GM12878 (cell line): ENCODE results near the gene IL36A. TPM values are rescaled to one million over a fixed set of nuclear protein-coding genes. Genes with fewer than 3 reads are reported as not detected.
A peak's percentile ranks its signal among the peaks of the same experiment; 100 is the strongest.

ENCODE experiments used
- ATAC-seq: fragments of 200-7000 bp; cut with Tn5 transposase; 3 replicates; pipeline ENCODE4 v1.9.1; 2020; ENCODE audit warnings: mild to moderate bottlenecking, moderate library complexity
- Bru-seq: library from RNA; stranded (reverse); fragments of 400-500 nt; gene quantifications from one replicate; lab custom pipeline; 2021; lab: Mats Ljungman, UMichigan
- BruChase-seq, 2 experiments: library from RNA; stranded (reverse); fragments of 400-500 nt; gene quantifications; one replicate each; lab custom pipeline; 2021; lab: Mats Ljungman, UMichigan
- BruUV-seq: library from RNA; stranded (reverse); fragments of 400-500 nt; replicated peaks from 2 replicates; lab custom pipeline; 2021; lab: Mats Ljungman, UMichigan
- CTCF ChIA-PET: fragments of 300-600 bp; sonication (Branson Sonifier 250); formaldehyde crosslinking; extraction: SDS; loops from one replicate; lab custom pipeline; 2021; ENCODE audit warnings: inconsistent platforms; lab: Yijun Ruan, JAX
- POLR2A ChIA-PET: fragments of 350-600 bp; formaldehyde crosslinking; extraction: SDS; loops from one replicate; lab custom pipeline; 2021; ENCODE audit warnings: inconsistent platforms; lab: Charles Lee
- RAD21 ChIA-PET: fragments of 300-600 bp; sonication (Branson Sonifier 250); formaldehyde crosslinking; loops from one replicate; lab custom pipeline; 2023; ENCODE audit warnings: antibody characterized with exemption; ENCODE audit not compliant: unreplicated experiment; lab: Charles Lee
- SMC1A ChIA-PET: fragments of 300-600 bp; sonication (Branson Sonifier 250); formaldehyde crosslinking; loops from one replicate; lab custom pipeline; 2023; ENCODE audit not compliant: unreplicated experiment, uncharacterized antibody; lab: Charles Lee
- DNase-seq: peaks from one replicate; pipeline ENCODE4 v3.0.0-alpha.2; 2011; ENCODE audit warnings: low read depth, low spot score
- FAIRE-seq: peaks from 3 replicates; lab custom pipeline; 2011; peaks lifted over from hg19 to GRCh38; lab: Jason Lieb, UNC
- H2AFZ ChIP-seq: 2 replicates; pipeline ENCODE4 v1.6.0; 2011; ENCODE audit warnings: low read depth, low read length, control low read depth; ENCODE audit not compliant: control insufficient read depth
- H3K27ac ChIP-seq: 2 replicates; pipeline ENCODE4 v1.5.1; 2011; ENCODE audit warnings: control low read depth; ENCODE audit not compliant: control insufficient read depth, insufficient read depth
- H3K27me3 ChIP-seq, 2 experiments: replicated peaks in 1 of 2; 2 replicates each; pipeline versions ENCODE4 v1.6.0 to v1.6.1; 2011; ENCODE audit warnings: low read length in 1 of 2; ENCODE audit not compliant: control insufficient read depth in 2 of 2, insufficient read depth in 2 of 2
- H3K36me3 ChIP-seq, 2 experiments: 2 replicates each; pipeline ENCODE4 v1.5.1; 2011; ENCODE audit warnings: low read length in 1 of 2; ENCODE audit not compliant: control insufficient read depth in 2 of 2, insufficient read depth in 2 of 2
- H3K4me1 ChIP-seq: 2 replicates; pipeline ENCODE4 v1.6.1; 2011; ENCODE audit warnings: mild to moderate bottlenecking, low read length, moderate library complexity, mixed read lengths; ENCODE audit not compliant: control insufficient read depth, insufficient read depth
- H3K4me2 ChIP-seq: 2 replicates; pipeline ENCODE4 v1.6.0; 2011; ENCODE audit warnings: control low read depth; ENCODE audit not compliant: control insufficient read depth, insufficient read depth
- H3K4me3 ChIP-seq: fragments of 200-600 bp; sonication (generic); 2 replicates; pipeline ENCODE4 v1.5.1; 2016
- H3K79me2 ChIP-seq: 2 replicates; pipeline ENCODE4 v1.6.0; 2011; ENCODE audit warnings: low read length; ENCODE audit not compliant: control insufficient read depth, insufficient read depth
- H3K9ac ChIP-seq: 2 replicates; pipeline ENCODE4 v1.8.0; 2011; ENCODE audit warnings: low read length, control low read depth, mixed read lengths; ENCODE audit not compliant: control insufficient read depth, insufficient read depth
- H3K9me3 ChIP-seq: replicated peaks from 3 replicates; pipeline ENCODE4 v1.5.1; 2011; ENCODE audit warnings: mild to moderate bottlenecking, low read length; ENCODE audit not compliant: control insufficient read depth, insufficient read depth
- H4K20me1 ChIP-seq: 2 replicates; pipeline ENCODE4 v1.6.0; 2011; ENCODE audit not compliant: control insufficient read depth, insufficient read depth
- ATF3 ChIP-seq: IDR thresholded peaks from 2 replicates; pipeline ENCODE4 v1.6.1; 2011; ENCODE audit warnings: low read depth, mild to moderate bottlenecking, low read length, moderate library complexity, borderline replicate concordance; ENCODE audit errors: extremely low read depth
- CREM ChIP-seq: IDR thresholded peaks from 2 replicates; pipeline ENCODE4 v1.6.1; 2014; ENCODE audit warnings: antibody characterized with exemption, low read depth
- GABPA ChIP-seq: IDR thresholded peaks from 2 replicates; pipeline ENCODE4 v1.6.1; 2014; ENCODE audit warnings: antibody characterized with exemption, low read depth, mild to moderate bottlenecking, inconsistent platforms
- GATAD2B ChIP-seq: fragments of 450-650 bp; conservative IDR thresholded peaks from 2 replicates; pipeline ENCODE4 v1.6.1; 2017; ENCODE audit warnings: low read depth, mild to moderate bottlenecking, moderate library complexity
- HCFC1 ChIP-seq: fragments of 150-350 bp; IDR thresholded peaks from 2 replicates; pipeline ENCODE4 v1.6.1; 2014; ENCODE audit warnings: low read length
- IKZF1 ChIP-seq: fragments of 450-650 bp; conservative IDR thresholded peaks from 2 replicates; pipeline ENCODE4 v1.6.1; 2017; ENCODE audit warnings: antibody characterized with exemption, mild to moderate bottlenecking
- MTA2 ChIP-seq: fragments of 450-650 bp; IDR thresholded peaks from 2 replicates; pipeline ENCODE4 v1.6.1; 2016; ENCODE audit warnings: low read depth, mild to moderate bottlenecking, moderate library complexity
- MYB ChIP-seq: fragments of 150-350 bp; IDR thresholded peaks from 2 replicates; pipeline ENCODE4 v1.6.1; 2014; ENCODE audit warnings: mild to moderate bottlenecking, low read depth, low read length, borderline replicate concordance
- NR2F1 ChIP-seq: fragments of 450-650 bp; conservative IDR thresholded peaks from 2 replicates; pipeline ENCODE4 v1.6.1; 2017; ENCODE audit warnings: mild to moderate bottlenecking
- PAX5 ChIP-seq: IDR thresholded peaks from 2 replicates; pipeline ENCODE4 v1.6.1; 2011; ENCODE audit warnings: low read depth, low read length, borderline replicate concordance
- PAX8 ChIP-seq: fragments of 450-650 bp; IDR thresholded peaks from 2 replicates; pipeline ENCODE4 v1.6.1; 2017; ENCODE audit warnings: mild to moderate bottlenecking, moderate library complexity
- WRNIP1 ChIP-seq: IDR thresholded peaks from 2 replicates; pipeline ENCODE4 v1.6.1; 2011; ENCODE audit warnings: low read depth, low read length, improper control_type of control experiment, borderline replicate concordance
- WGBS: methylation state at CpG from one replicate; pipeline ENCODE4 v1.1.6; 2016; ENCODE audit warnings: low lambda C conversion rate; ENCODE audit not compliant: insufficient replicate concordance, insufficient coverage; ENCODE audit errors: missing lambda C conversion rate; 5-methylcytosine and 5-hydroxymethylcytosine counted together
- in situ Hi-C: fragments of 300-500 bp; cut with MboI; formaldehyde crosslinking; loops from 9 replicates; pipeline ENCODE4 v1.14.3; 2018; ENCODE audit warnings: mixed read lengths
- intact Hi-C: fragments of 100-400 bp; cut with micrococcal nuclease; formaldehyde crosslinking; loops from one replicate; pipeline ENCODE4 v1.14.2; 2022; ENCODE audit not compliant: unreplicated experiment
- long read RNA-seq, 2 experiments: library from polyadenylated mRNA; unstranded; transcript quantifications; one replicate each; pipeline ENCODE4 v2.0.0, GENCODE V29; 2019 to 2020
- polyA minus RNA-seq, 3 experiments: library from RNA; depleted of rRNA, polyadenylated mRNA; stranded (reverse); fragments of >200 nt; gene quantifications; 2 replicates each; pipeline ENCODE4 v1.2.3, GENCODE V29; 2011
- polyA plus RNA-seq, 11 experiments: library from polyadenylated mRNA; depleted of rRNA in 4 of 11; unstranded in 6 of 11; stranded (reverse) in 5 of 11; fragments of >200 nt; fragmentation: Nextera tagmentation in 4 of 11; fragmentation: Illumina TruSeq in 1 of 11; extraction: Ambion mirVana in 4 of 11; extraction: Trizol in 1 of 11; gene quantifications; 1 replicate in 1 of 11; 2 replicates in 10 of 11; pipeline versions ENCODE4 v1.2.1 to v1.2.3, GENCODE V29; 2011 to 2016; ENCODE audit warnings: inconsistent platforms in 2 of 11, missing spikeins in 2 of 11, low read depth in 1 of 11
- total RNA-seq, 4 experiments: library from RNA; depleted of rRNA in 3 of 4; stranded (reverse); fragments of >200 nt in 3 of 4; fragmentation: Illumina TruSeq in 1 of 4; extraction: Trizol in 1 of 4; gene quantifications; 2 replicates each; pipeline versions ENCODE4 v1.2.1 to v1.2.3, GENCODE V29; 2013 to 2021

The IL36A gene
- not detected in 2 replicates for total RNA-seq (2013; cell fraction: nucleolus; rRNA removed)
- total RNA-seq (2014; rRNA removed) (not detected in 2 replicates), total RNA-seq (2014; rRNA removed; fragmentation: Illumina TruSeq; extraction: Trizol) (not detected in 2 replicates), total RNA-seq (2021) (not detected in 2 replicates), polyA plus RNA-seq (2011; rRNA removed) (not detected in 2 replicates), polyA plus RNA-seq (2014; fragmentation: Illumina TruSeq; extraction: Trizol) (not detected in 2 replicates), polyA plus RNA-seq (2014; fragmentation: Nextera tagmentation; extraction: Ambion mirVana) (not detected), polyA plus RNA-seq (2014; rRNA removed) (not detected in 2 replicates), polyA plus RNA-seq (2016; fragmentation: Nextera tagmentation; extraction: Ambion mirVana) (not detected), polyA minus RNA-seq (2011; rRNA and poly(A)+ RNA removed) (not detected in 2 replicates), Bru-seq, nascent RNA (percentile 13 among the genes with signal in this experiment), BruChase-seq, experiment 1, labeled RNA remaining after a 6-hour chase (percentile 22 among the genes with signal in this experiment), BruChase-seq, experiment 2, labeled RNA remaining after a 2-hour chase (not detected)
- not detected for polyA plus RNA-seq (2011; ENCODE audit: low read depth)
- not detected in 2 replicates for polyA plus RNA-seq (2011; cell fraction: cytosol; rRNA removed)
- polyA plus RNA-seq (2011; cell fraction: nucleus; rRNA removed) = not detected in 2 replicates
- polyA plus RNA-seq (2012) = not detected in 2 replicates
- polyA minus RNA-seq (2011; cell fraction: cytosol; rRNA and poly(A)+ RNA removed) = not detected in 2 replicates
- polyA minus RNA-seq (2011; cell fraction: nucleus; rRNA and poly(A)+ RNA removed) = not detected in 2 replicates
- long read RNA-seq, experiment 1 = 0 reads
- long read RNA-seq, experiment 2 = 0 reads

GRCh38 chr2:113005030-113005509 is at the start of gene IL36A:
IL36A (plus strand) TSS chr2:113005459; CDS start chr2:113005872, 413 bp downstream.
- Histone ChIP-seq H3K79me2 (no peaks in the 10 kb centered on the region), H3K4me3 (no peak within 1 kb of the TSS), H4K20me1 (no peaks in the 10 kb centered on the region), H3K9ac (no peak within 1 kb of the TSS), H3K4me1 (no peaks in the 10 kb centered on the region), H3K27ac (no peak within 1 kb of the TSS), H3K27me3 (no peaks in the 10 kb centered on the region; a peak in 1 of 4 replicates), H2AFZ (no peak within 1 kb of the TSS), H3K9me3 (no peaks in the 10 kb centered on the region; the same call in 1 of the 3 replicates), H3K4me2 (no peak within 1 kb of the TSS), H3K36me3 (no peaks in the 10 kb centered on the region)
- ChIA-PET POLR2A (no interaction called here), CTCF (no interaction called here), RAD21 (no interaction called here), SMC1A (no interaction called here)
- no peak for ATAC-seq
- no TSS peak for BruUV-seq
- FAIRE-seq = no peak
- 60% methylated on average over 3 of the region's 3 CpGs for WGBS
- in situ Hi-C loops = no loop called here
- intact Hi-C loops = no loop called here
- DNase-seq = no peak
- TF ChIP-seq NR2F1 = no peak
- TF ChIP-seq CREM = no peak
- TF ChIP-seq GABPA = no peak
- TF ChIP-seq GATAD2B = no peak
- TF ChIP-seq PAX8 = no peak
- no peak for TF ChIP-seq IKZF1
- TF ChIP-seq PAX5 = no peak
- no peak for TF ChIP-seq WRNIP1
- no peak for TF ChIP-seq MYB
- TF ChIP-seq HCFC1 = no peak
- no peak for TF ChIP-seq MTA2
- TF ChIP-seq ATF3 = no peak
- TF ChIP-seq, all 136 proteins: peak for 0
